Measurements from ENCODE around the gene ZNF578.
"Not testable (repeated sequence)": the region's sequence is repeated elsewhere in the genome, so short reads cannot be mapped to it uniquely, and the experiment has no call there.

ZNF578 gene

GRCh38 chr19:52542984-52543664, 89.8 kb downstream of the ZNF578 start:
- intact Hi-C loops (cut with DNase I) = no loop called here
- DNase-seq = no peak

GRCh38 chr19:52554216-52554971, 101.0 kb downstream of the ZNF578 start:
- DNase-seq = no peak
- intact Hi-C loops (cut with DNase I) = no loop called here

- no peak for DNase-seq
Observed at GRCh38 chr19:52557231-52557995, 104.1 kb downstream of the ZNF578 start.

GRCh38 chr19:52558732-52559445, 105.5 kb downstream of the ZNF578 start:
- intact Hi-C loops (cut with DNase I); DNase-seq: not testable (repeated sequence)

More at GRCh38 chr19:52557231-52557995, 104.1 kb downstream of the ZNF578 start:
- intact Hi-C loops (cut with DNase I) = no loop called here

- intact Hi-C loops (cut with DNase I); DNase-seq: not testable (repeated sequence)
Observed at GRCh38 chr19:52561611-52562010, 108.3 kb downstream of the ZNF578 start.

All from head of caudate nucleus (tissue), 42 donors.